Suprapubic skin (tissue), 4 donors: ENCODE results near the gene LCE2D.

Experiments
- EP300 ChIP-seq: sonication (generic); formaldehyde crosslinking; IDR thresholded peaks from one replicate; pipeline ENCODE4 v1.6.1; 2017; ENCODE audit warnings: antibody characterized with exemption
- POLR2A ChIP-seq, 2 donors: fragments of 450-650 bp; IDR thresholded peaks; one replicate each; pipeline ENCODE4 v1.6.1; 2017; ENCODE audit warnings: antibody characterized with exemption in 2 of 2, mild to moderate bottlenecking in 2 of 2, moderate library complexity in 2 of 2
- POLR2AphosphoS5 ChIP-seq, 3 donors: sonication (generic); formaldehyde crosslinking; IDR thresholded peaks; one replicate each; pipeline ENCODE4 v1.6.1; 2017; ENCODE audit warnings: antibody characterized with exemption in 3 of 3
- TF ChIP-seq, protein P1 (sequence below), 2 donors: fragments of 200-600 bp in 1 of 2; fragments of 450-650 bp in 1 of 2; sonication (generic) in 1 of 2; IDR thresholded peaks; one replicate each; pipeline ENCODE4 v1.5.1; 2016 to 2019; ENCODE audit warnings: antibody characterized with exemption in 2 of 2, mild to moderate bottlenecking in 1 of 2, moderate library complexity in 1 of 2

DNA sequence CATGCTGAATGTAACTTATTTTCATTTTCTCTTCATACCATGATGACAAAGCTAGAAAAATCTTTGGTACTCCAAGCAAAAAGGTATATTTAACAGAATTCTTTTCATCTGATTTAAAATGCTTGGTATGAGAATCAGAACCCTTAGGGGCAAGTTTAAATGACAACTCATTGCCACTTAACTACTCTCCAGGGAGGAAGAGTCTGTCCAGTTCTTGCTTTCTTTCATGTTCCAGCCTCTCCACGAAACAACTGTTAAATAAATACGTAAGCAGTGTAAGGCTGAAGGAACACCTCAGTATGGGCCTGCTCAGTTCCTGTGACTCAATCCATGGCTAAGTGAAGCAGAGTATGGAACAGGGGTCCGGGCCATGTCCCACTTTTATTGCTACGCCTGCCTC lies 36.6 kb downstream of the LCE2D start:
- TF ChIP-seq POLR2AphosphoS5 (IDR thresholded peaks at IDR 0.05): no peak
- no peak for TF ChIP-seq EP300
- TF ChIP-seq, protein P1, sequence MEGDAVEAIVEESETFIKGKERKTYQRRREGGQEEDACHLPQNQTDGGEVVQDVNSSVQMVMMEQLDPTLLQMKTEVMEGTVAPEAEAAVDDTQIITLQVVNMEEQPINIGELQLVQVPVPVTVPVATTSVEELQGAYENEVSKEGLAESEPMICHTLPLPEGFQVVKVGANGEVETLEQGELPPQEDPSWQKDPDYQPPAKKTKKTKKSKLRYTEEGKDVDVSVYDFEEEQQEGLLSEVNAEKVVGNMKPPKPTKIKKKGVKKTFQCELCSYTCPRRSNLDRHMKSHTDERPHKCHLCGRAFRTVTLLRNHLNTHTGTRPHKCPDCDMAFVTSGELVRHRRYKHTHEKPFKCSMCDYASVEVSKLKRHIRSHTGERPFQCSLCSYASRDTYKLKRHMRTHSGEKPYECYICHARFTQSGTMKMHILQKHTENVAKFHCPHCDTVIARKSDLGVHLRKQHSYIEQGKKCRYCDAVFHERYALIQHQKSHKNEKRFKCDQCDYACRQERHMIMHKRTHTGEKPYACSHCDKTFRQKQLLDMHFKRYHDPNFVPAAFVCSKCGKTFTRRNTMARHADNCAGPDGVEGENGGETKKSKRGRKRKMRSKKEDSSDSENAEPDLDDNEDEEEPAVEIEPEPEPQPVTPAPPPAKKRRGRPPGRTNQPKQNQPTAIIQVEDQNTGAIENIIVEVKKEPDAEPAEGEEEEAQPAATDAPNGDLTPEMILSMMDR (IDR thresholded peaks at IDR 0.05): no peak
- no peak for TF ChIP-seq POLR2A (IDR thresholded peaks at IDR 0.05)
